GM21515 (cell line): ENCODE measurements around the gene SNRNP70.
"Not testable (repeated sequence)": the region's sequence is repeated elsewhere in the genome, so short reads cannot be mapped to it uniquely, and the experiment has no call there.

Experiments
- ATAC-seq: cut with Tn5 transposase; IDR thresholded peaks from one replicate; pipeline ENCODE4 v1.9.1; 2021; ENCODE audit not compliant: unreplicated experiment

Gene SNRNP70

DNA sequence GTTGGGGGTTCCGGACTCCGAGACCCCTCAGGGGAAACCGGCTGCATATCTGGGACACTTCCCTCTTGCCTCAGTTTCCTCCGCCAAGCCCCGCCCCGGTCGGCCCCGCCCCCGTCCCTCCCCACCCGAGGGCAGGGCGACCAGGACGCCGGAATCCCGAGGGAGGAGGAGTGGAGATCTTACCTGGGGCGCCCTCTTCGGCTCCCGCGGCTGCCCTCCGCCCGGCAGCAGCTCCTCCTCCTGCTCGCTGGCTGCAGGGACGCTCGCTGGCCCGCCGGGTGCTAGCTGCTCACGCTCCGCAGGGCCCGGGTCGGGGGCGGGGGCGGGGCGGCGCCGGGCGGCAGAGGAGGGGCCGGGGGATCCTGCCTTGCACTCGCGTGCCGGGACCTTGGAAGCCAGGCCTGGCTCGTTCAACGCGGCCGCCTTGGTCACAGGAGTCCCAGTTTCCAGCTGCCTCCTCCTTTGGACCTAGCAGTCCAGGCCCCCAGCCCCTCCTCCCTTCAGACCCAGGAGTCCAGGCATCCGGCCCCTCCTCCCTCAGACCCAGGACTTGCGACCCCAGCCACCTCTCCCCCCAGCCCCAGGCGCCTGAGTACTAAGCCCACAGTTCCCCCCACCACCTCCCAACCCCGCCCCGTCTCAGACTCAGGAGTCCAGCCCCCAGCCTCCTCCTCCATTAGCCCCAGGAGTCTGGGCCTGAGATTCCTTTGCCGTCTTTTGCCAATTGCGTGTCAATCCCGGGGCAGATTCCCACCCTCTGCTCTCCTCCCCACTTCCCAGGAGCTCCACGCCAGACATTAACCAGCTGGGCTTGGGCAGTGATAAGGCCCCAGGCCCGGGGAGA, 20.3 kb upstream of the SNRNP70 start, which contains the start of gene NTF4:
Gene NTF4 (minus strand): TSS at position 51 of the 844 bp plus-strand sequence. CDS start 2,821 bp downstream, outside the sequence.
- no peak for ATAC-seq

DNA sequence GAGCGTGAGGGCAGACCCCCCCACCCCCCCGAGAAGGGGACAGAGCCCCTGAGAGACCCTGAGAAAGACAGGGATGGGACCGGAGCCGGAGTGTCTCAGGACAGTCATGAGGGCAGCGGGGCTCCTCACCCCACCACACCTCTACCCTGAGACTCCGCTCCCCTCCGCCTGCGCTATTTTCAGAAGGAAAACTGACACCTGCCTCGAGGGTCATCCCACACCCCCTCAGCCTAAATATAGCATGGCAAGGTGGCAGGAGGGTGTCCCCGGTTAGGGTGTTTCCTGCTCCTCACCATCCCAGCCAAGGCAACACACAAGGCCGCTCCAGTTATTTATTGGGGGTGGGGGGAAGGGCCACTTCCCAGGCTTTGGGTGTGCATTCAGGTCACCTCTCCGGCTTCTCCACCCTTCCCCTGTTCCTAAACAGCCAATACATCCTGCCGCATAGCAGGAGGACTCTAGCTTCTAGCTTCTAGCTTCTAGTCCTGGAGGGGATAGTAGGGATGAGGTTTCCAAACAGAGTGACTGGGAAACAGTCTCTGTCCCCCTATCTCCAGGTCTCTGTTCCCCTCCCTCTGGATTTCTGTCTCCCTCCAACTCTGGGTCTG, 19.2 kb upstream of the SNRNP70 start:
- ATAC-seq, result no peak

DNA sequence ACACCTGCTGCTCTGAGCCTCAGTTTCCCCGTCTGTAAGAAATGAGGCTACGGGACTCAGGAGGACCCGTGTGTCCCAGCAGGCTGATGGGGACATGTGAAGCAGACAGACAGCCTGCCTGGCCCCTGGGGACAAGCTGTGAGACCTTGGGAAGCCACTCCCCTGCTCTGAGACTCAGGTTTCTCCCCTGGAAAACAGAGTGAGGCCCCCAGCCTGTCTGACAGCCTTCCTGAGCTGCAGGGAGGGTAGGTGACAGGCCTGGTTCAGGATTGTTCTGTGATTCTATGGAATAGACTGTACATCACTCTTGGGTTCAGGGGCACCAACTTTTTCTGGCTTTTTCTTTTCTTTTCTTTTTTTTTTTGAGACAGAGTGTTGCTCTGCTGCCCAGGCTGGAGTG, 17.7 kb upstream of the SNRNP70 start:
- no peak for ATAC-seq

DNA sequence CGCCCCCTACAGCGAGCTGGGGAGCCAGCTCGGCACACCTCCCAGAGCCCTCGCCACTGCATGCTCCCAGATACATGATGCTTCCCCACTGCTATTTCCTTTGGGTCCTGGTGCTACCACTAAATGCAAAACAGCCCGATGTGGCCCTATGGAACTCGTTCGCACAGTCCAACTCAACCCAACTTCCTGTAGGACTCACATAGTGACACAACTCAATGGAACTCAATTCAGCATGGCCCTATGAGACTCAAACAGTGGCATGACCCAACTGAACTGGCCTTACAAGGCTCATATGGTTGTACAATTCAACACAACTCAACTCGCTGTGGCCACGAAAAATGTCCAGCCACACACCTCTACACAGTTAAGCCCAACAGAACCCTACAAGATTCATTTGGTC, 16.2 kb upstream of the SNRNP70 start:
- ATAC-seq, result no peak

DNA sequence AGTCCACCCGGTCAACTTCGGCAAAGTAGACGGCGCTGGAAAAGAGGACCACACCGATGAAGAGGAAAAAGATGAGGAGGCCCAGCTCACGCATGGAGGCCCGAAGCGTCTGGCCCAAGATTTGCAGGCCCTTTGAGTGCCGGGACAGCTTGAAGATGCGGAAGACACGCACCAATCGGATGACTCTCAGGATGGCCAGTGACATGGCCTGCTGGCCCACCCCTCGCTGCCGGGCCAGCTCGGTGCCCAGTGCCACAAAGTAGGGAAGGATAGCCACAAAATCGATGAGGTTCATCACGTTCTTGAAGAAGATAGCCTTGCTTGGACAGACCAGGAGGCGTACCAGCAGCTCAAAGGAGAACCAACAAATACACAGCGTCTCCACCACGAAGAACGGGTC, 14.8 kb upstream of the SNRNP70 start:
- ATAC-seq, result no peak

DNA sequence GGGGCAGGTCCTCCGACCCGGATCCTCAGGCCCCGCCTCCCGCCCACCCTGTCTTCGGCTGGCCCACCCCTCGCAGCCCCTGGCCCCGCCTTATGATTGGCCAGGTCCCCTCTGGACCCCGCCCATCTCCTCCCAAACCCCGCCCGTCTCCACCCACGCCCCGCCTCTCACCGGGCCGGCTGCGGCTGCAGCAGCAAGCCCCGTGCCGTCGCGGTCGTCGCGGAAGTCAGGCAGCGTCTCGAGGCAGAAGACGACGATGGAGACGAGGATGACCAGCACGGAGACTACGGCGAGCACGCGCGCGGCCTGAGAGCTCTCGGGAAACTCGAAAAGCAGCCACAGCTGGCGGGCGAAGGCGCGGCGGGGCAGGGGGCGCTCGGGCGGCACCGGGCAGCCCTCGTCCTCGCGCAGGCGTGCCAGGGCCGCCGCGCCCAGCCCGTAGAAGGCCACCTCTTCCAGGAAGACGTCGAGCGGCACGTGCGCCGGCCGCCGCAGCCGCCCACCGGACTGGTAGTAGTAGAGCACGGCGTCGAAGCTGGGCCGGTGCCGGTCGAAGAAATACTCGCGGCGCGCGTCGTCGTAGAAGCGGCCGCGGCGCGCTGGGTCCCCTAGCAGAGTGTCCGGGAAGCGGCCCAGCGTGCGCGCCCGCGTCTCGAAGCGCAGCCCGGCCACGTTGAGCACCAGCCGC, 13.2 kb upstream of the SNRNP70 start:
- ATAC-seq, result no peak

DNA sequence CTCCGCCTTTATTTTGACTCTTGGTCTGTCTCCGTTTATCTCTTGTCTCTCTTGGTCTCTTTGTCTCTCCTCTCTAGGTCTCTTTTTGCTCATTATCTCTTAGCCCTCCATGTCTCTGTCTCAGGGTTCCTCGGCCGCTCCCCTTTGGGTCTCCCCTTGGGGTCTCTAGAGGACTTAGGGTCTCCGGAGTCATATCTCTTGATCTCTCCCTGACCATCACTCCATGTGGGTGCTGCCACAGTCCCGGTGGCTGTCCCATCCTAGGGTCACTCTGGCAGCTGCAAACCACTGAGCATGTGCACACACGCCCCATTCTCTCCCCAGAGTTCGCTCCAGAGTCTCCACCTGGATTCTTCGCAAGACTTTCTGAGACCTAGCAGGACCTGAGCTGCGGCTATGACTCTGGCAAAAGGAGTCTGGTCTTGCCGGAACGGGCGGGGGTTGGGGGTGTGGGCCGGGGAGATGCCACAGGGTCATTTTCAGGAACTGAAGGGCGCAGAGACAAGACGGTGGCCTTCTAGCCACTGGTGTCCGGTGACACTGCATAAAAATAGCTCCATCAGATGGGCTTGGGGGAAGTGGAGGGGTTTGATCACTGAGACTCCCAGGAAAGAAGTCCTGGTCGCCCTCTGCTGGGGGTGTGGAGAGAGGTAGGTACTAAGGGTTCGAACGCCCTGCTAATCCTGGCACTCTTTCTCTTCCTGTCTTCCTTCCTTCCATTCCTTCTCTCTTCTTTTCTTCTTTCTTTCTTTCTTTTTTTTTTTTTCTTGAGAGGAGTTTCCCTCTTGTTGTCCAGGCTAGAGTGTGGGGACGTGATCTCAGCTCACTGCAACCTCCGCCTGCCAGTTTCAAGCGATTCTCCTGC, 11.5 kb upstream of the SNRNP70 start:
- ATAC-seq, result no peak

DNA sequence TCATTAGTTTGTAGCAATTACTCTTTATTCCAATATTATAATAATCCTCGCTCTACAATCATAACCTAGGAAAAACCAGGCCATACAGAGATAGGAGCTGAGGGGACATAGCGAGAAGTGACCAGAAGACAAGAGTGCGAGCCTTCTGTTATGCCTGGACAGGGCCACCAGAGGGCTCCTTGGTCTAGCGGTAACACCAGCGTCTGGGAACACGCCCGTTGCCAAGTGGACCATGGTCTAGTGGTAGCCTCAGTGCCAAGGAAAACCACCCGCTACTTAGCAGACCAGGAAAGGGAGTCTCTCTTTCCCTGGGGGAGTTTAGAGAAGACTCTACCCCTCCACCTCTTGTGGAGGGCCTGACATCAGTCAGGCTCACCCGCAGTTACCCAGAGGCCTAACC, 10.4 kb upstream of the SNRNP70 start:
- not testable (repeated sequence) for ATAC-seq

DNA sequence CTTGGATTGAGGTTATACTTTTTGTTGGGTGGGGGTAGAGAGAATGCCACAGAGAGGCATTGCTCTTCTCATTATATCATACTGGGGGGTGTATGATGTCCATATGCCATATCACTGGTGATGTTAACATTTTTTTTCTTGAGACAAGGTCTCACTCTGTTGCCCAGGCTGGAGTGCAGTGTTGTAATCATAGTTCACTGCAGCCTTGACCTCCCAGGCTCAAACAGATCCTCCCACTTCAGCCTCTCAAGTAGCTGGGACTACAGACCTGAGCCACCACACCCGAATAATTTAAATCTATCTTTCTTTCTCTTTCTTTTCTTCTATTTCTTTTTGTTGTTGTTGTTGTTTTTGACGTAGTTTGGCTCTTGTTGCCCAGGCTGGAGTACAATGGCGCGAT, 4.9 kb upstream of the SNRNP70 start:
- ATAC-seq, result no peak

DNA sequence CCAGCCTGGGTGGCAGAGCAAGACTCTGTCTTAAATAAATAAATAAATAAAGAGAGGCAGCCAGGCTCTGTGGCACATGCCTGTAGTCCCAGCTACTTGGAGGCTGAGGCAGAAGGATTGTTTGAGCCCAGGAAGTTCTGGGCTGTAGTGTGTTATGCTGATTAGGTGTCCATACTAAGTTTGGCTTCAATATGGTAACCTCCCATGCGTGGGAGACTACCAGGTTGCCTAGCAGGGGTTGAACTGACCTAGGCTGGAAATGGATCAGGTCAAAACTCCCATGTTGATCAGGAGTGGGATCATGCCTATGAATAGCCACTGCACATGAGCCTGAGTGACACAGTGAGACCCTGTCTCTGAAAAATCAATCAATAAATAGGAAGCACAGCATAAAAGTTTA, 4.0 kb upstream of the SNRNP70 start:
- ATAC-seq, result no peak

DNA sequence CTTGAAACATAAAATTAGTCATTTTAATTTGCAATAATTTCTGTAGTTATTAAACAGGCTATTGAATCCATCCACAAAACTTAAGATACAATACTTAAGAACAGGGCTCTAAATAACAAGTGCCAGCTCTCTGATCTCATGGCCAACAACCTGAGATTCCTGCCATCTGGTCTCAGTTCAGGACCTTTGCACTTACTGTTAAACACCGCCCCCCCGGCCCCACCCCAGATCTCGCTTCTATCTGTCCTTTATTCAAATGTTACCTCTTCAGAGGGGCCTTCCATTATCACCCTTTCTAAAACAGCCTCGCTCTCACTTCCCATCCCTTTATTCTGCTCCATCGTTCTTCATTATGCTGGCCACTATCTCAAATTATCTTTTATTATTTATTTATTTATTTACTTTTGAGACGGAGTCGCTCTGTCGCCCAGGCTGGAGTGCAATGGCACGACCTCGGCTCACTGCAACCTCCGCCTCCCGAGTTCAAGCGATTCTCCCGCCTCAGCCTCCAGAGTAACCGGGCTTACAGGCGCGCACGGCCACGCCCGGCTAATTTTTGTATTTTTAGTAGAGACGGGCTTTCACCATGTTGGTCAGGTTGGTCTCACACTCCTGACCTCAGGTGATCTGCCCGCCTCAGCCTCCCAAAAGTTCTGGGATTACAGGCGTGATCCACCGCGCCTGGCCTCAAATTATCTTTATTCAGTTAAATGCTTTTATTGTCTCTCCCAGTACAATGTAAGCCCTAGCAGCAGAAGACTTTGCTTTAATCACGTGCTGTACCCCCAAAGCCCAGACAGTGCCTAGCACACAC, 838 bp upstream of the SNRNP70 start:
- ATAC-seq, result no peak

DNA sequence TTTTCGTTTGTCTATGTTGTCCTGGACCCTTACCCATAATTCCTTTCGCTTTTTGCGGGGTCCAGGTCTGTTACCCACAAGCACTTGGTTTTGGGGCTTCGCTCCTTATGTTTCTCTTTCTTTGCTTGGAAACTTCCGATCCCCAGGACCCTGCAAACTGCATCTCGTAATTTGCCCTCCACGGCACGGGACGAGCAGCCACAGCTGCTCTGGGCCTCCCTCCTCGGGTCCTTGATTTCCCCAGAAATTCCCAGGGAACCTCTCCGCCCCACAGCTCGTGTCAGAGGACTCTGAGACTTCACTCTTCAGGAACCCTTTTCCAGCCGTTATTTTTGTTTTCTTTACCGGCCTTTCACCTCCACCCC, 599 bp downstream of the SNRNP70 start:
- ATAC-seq, result no peak

DNA sequence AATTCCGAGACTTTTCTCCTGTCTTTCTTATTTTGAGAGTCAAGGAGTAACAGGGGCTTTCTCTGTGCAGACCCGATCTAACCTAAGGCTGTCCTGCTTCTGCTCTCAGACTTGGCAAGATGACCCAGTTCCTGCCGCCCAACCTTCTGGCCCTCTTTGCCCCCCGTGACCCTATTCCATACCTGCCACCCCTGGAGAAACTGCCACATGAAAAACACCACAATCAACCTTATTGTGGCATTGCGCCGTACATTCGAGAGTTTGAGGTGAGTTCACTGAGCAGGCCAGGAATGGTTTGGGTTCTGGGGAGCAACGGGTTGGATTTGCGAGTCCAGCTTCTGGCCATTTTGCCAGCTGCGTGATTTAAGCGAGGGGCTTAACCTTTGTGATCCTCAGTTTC, 1.0 kb downstream of the SNRNP70 start:
- ATAC-seq, result no peak

DNA sequence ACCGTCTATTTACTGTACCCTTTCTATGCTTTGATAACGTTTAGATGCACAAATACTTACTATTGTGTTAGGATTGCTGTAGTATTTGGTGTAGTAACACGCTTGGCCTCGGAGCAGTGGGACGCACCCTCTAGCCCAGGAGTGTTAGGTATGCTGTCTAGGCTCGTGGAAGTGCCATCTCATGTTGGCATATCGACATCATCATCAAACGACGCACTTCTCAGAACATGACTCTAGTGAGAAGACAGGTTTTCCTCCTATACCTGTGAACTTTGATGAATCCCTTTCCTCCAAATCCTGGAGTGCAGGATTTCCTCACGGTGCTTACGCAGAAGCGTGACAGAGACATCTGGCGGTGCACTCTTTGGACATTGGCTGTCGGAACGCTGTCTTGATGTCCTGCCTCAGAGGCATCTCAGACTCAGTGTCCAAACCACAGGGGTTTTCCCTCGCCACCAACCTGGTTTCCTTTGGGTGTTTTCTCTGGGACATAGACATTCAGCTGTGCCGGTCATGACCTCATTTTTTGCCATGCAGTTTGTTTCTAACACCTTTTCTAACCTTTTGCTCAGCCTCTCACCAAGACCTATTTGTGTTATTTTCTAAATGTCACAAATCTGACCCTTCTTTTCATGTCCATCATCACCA, 6.3 kb downstream of the SNRNP70 start:
- ATAC-seq, result no peak

DNA sequence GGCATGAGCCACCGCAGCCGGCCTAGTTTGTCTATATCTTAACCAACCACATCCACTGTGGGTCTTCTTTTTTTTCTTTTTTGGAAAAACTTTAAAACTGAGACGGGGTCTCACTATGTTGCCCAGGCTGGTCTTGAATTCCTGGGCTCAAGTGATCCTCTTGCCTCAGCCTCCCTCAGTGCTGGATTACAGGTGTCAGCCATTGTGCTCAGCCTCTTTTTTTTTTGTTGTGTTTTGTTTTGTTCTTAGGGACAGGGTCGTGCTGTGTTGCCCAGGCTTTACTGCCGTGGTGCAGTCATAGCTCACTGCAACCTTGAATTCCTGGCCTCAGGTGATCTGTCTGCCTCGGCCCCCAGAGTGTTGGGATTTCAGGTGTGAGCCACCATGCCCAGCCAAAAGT, 7.4 kb downstream of the SNRNP70 start:
- ATAC-seq, result no peak

DNA sequence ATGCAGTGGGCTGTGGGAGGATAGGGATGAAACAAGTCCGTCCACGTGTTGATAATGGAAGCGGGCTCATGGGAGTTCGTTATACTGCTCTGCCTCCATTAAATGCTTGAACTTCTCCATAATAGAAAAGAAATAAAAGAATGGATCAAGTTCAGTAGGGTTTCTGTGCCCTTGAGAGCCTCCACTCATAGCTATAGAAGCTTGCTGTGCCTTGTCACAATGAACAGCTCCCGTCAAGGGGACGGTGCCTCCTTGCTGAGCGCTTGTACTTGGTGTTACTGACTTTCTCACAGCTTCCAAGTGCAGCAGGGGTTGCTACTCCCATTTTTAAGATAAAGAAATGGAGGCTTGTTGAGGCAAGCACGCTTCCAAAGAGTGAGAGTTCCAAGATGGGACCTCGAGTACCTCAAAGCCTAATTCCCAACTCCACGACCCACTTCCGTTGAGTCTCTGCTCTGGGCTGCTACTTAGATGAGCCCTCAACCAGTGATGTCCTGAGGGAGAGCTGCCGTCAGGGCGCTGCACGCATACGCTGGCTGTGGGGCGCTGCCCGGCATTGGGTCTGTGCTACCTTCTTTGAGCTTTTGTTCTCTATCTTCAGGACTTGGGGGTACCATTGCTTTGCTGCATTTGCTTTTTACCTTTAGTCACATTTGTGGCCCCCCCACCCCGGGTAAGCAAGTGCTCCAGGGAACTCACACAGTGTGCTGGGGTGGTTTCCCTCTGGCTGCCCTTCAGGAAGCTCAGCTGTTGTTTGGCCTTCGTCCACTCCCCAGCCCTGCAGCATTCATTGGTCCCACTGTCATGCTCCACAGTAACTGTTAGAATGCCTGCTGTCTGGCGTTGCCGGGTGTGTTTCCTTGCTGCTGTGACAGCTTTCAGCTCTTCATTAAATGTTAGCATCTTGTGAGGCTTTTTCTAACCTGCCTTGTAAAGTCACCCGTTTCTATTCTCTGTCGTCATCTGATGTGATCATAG, 9.5 kb downstream of the SNRNP70 start:
- ATAC-seq, result no peak

DNA sequence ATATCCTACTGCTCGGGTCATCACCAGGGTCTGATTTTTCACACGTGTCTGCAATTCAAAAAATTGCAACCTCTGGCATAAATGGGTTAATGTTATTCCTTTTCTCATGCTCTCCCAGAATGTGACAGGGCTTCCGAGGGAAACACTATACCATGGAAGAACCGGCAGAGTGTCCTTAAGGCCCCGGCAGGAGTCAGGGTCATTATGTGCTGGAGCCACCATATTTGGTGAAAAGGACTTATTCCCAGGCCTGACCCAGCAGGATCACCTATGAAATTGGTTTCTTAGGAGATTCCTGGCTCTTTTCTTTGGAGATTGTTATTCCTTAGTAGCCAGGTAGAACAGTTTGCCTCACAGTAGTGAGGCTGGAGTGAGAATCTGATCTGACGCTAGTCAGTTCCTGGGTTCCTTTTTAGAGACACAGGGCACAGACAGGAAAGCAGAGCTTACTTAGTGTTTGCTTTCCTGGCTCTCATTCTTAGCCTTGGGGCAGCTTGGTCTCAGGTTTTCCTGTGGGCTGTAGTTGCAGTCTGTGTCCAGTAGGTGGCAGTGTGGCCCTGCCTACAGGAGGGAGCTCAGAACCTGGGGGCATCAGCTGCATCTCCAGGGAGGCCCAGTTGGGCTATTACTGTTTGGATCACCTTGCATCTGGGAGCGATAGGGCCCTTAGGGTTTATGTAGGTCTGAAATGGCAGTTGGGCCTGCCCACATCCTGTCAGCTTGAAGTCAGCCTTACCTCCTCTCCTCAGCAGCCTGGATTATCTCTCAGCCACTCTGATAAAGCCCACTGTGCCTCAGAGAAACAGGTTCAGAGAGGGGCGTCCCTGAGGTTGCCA, 12.4 kb downstream of the SNRNP70 start:
- no peak for ATAC-seq

DNA sequence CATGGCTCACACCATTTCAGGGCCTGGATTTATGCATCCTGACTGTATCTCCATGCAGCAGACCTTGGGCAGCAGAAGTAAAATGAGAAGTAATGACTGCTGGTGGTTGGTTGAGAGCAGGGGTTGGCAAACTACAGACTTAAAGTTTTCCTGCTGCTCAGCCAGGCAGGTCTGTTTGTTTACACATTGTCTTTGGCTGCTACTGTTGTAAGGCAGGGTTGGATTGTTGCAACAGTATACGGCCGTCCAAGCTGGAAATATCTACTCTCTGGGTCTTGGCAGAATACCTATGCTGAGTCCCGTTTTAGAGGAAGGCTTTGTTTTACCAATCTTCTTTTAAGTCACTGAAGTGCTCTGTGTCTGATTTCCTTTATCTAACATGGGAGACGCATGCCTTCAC, 13.5 kb downstream of the SNRNP70 start:
- no peak for ATAC-seq
